DMS153 treated with DMSO at 0.1 percent for 48 hours (cell line): Measurements from ENCODE around the gene MPC2.
"Not testable (repeated sequence)": the region's sequence is repeated elsewhere in the genome, so short reads cannot be mapped to it uniquely, and the experiment has no call there.

Experiments used
- DNase-seq: peaks from one replicate; lab custom pipeline; 2025; ENCODE audit not compliant: unreplicated experiment; lab: John Stamatoyannopoulos, UW

Gene MPC2

DNA sequence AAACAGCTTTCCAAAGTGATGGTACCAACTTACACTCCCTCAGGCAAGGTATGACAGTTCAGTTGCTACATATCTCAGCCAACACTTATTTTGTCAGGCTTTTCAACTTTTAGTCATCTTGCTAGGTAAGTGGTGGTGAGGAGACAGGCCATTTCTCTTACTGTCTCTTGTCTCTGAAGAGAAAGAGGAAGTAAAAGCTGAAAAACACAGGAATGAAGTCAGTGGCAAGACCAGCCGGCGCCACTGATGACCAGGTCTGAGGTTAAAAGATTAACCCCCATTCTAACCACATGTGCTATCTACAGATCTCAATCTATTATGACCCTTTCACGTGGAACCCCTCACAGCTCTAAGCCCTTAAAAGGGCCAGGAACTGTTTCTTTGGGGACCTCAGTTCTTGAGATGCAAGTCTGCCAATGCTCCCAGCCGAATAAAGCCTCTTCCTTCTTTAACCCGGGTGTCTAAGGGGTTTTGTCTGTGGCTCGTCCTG lies 27.1 kb downstream of the MPC2 start:
- DNase-seq, result no peak

DNA sequence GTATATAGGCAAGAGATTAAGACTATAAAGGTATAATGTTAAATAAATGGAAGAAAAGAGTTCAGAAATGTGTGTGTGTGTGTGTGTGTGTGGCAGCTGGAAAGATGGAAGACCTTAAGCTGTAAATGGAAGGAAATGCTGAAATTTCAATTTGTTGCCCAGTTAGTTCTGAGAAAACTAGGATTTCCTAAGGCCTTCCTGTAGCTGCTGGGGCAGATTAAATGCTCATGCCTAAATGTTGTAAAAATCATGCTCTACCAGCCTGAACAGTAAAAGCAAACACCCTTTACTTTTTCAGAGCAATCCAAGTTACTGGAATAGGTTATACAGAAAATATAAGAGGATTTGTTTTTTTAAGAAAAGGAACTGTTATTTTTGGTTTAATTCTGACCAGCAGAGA lies 31.2 kb downstream of the MPC2 start:
- DNase-seq, result no peak

DNA sequence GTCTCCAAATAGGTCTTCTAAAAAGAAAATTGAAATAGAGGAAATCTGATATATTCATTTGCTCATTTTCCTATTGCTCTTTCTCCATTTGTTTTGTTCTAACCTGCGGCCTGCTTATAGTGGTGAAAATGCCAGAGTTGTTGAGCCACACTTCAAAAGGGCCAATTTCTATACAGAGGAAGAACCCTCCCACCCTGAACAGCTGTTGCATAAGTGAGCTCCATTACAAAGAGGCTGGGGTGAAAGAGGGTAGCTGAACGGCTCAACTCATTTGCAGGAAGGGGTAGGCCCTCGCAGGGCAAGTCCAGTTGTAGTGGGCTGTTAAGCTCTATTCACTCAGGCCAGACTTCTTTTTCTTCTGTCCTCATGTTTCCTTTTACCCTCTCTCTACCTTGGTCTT lies 31.7 kb downstream of the MPC2 start:
- DNase-seq, result no peak

DNA sequence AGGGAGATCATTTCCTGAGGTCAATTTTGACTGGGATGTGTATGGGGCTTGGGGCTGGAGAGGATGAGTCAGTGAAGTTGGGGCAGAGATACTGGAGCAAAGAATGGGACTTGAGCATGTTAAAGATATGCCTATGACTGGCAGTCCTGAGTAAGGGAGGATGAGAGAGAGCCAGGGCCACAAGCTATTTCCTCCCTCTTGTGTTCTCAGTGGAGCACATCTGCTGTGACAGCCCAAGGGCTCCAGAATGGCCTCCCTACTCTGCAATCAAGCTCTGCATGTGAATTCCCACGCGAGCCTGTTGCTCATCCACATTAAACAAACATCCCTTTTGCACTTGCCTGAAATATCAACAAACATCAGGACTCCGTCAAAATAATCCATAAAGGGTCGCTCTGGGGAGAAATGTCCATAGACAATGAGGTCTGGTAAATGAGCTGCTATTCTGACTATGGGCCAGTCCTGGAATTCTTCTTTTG lies 32.2 kb downstream of the MPC2 start:
- no peak for DNase-seq

DNA sequence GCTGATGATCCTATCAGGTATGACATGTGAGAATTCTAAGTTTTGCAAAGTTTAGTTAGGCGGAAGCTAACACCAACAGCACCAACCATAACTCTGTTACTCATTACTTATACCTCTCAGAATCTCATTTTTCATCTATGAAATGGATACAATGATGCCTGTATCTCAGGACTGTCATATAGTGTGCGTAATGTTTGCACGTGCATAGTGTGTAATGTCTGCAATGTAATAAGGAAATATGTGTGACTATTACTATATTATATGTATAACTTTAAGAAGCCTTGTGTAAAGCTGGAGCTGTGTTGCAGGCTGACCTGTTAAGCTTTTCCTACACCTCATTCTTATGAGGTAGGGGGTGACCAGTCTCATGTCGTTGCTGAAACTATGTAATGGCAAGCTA lies 36.0 kb downstream of the MPC2 start:
- DNase-seq, result no peak

DNA sequence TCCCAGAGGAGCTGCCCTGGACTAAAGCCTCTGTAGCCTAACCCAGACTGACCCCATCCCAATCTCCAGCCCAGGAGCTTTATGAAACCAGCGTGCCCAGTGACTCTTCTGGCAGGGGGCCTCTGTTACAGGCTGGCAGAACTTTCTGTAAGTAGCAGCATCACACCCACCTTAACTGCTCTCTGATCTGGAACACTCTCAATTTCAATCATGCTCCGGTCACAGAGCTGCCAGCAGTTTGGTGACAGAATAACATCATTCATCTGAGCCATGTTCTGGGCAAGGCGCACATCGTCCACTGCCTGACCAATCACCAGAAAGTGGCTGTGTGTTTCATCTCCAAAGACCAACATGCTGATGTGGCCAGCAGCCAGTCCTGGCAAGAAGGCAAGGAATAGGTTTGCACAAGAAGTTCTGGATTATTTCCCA lies 37.6 kb downstream of the MPC2 start:
- DNase-seq, result no peak

DNA sequence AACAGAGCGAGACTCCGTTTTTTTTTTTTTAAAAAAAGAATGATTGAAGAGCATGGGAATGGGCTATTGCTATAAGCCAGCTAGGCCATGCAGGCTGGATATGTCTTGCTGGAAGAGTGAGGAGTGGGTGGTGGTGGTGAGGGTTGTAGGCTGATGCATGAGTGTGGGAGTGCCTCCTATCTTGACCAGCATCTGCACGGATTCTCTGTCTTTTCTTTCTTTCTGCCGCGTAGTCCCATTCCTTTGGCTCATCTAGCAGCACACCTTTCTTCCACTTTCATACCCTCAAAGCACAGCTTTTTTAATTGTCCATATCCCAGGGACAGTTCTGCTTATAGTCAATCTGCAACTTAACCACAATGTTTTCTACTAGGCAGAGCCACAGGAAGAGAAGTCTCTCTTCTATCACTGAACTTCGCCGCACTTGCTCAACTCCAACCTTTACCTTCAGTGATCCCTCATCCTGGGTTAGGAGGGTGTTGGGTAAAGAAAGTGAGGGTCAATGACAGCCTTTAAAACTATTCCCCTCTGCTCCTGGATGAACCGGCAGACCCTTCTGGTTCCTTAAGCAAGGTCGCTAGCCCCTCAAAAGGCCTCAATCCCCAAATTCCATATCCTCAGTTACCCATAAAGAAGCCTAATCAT lies 38.2 kb downstream of the MPC2 start:
- DNase-seq, result no peak

DNA sequence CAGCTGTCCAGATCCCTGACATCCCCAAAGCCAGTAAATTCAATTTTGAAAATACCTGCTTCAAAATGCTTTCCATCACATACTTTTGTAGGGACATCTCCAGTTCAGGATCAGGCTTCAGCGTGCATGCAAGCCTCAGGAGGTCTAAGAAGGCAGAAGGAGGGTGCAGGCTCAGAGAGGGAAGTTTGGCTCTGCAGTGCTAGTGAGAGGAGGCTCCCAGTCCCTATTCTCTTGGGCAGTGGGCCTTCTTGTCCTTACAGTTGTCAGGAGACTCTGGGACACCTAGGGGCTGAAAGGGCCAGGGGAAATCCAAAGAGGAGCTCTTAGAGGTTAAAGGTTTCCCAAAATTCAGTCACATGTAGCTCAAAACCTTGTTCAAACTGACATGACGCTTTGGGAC lies 43.1 kb downstream of the MPC2 start:
- no peak for DNase-seq

DNA sequence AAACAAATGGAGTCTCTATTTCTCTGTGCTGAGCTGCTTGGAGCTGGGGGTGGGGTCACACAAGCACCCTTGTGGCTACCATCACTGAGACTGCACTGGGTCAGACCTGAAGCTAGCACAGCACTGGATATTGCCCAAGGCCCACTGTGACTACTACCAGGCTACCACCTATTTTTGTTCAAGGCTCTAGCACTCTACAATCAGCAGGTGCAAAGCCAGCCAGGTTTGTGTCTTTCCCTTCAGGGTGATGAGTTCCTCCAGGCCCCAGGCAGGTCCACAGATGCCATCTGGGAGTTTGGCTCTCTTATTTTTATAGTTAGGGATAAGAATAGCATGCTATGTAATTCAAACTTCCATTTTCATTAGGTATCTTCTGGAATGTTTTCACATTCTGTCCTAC lies 46.5 kb downstream of the MPC2 start:
- no peak for DNase-seq

DNA sequence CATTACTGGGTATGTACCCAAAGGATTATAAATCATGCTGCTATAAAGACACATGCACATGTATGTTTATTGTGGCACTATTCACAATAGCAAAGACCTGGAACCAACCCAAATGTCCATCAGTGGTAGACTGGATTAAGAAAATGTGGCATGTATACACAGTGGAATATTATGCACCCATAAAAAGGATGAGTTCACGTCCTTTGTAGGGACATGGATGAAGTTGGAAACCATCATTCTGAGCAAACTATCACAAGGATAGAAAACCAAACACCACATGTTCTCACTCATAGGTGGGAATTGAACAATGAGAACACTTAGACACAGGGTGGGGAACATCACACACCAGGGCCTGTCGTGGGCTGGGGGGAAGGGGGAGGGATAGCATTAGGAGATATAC lies 49.7 kb downstream of the MPC2 start:
- not testable (repeated sequence) for DNase-seq

DNA sequence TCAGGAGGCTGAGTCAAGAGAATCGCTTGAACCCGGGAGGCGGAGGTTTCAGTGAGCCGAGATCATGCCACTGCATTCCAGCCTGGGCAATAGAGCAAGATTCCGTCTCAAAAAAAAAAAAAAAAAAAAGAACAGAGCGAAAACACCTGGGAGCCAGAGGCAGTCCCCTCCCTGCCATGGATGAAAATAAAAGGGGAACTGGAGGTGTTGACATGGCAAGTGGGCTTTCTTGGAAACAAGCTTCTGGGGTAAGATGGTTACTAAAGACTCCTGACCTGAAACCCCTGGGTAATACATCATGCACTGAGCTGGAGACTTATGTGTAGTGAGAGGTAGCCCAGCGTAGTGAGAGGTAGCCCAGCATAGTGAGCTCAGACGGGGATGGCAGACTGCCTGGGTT lies 54.5 kb downstream of the MPC2 start:
- DNase-seq, result no peak

DNA sequence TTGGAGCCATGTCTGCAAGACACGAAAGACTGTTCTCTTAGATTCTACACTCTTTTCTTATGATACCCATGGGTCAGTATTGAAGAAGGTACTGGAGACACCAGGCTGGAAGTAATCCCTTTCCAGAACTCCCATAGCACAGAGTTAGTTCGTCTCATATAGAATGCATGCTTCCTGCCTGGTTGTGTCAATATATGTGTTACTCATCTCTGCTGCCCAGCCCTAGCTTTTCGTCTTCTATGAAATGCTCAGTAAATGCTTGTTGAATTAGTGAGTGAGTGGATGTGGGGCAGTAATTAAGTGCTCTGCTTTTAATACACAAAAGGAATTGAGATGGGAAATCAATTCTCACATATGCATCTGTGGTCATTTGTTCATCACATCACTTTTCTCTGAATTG lies 55.1 kb downstream of the MPC2 start:
- DNase-seq, result no peak

DNA sequence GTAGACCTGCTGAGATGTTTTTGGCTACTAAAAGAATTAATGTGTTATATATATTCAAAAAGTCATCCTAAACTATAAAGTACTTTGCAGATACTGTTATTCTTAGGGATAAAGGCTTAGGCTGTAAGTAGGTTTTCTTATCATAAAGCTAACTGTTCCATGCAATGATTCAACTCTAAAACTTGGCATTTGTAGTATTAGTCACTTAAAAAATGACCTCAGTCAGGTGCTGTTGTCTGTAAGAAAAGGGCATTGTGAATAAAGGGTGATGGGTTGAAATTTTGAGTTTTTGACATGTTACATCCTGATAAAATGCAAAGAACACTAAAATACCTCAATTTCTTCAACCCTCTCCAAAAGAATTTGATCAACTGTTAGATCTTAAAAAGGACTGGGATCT lies 55.8 kb downstream of the MPC2 start:
- no peak for DNase-seq

DNA sequence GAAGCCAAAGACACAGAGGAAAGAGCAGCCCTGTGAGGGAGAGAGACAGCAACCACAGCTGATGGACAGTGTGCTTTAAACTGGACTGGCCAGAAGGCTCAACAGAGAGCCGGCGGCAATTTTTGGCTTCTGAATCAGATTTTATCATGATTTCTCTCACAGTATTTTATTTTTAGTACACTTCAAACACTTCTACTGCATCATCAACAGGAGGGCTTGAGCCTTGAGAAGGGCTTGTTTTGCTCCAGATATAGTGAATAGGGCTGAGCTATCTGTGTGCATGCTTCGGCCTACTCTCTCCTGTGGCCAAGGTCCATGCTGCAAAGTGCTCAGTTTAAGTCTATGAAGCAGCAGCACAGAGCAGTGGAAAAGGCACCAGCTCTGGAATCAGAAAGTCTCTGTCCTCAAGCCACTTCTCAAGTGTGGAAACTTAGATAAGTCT lies 56.3 kb downstream of the MPC2 start:
- DNase-seq, result no peak

DNA sequence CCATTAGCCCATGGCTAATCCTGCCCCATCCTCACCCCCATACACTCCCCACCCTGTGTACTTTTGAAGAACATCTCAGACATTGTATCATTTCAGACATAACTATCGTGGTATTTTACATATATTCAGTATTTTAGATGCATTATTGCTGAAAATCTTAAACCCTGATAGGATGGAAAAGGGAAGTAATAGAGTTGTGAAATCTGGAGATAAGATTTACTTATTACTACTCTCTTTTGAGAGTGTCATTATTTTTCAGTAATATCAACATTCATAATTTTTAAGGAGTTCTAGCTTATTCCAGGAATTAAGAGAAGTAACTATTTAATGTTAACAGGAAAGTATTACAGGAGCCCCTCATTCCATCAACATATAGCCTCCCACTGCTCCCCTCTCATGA lies 57.4 kb downstream of the MPC2 start:
- DNase-seq, result no peak

DNA sequence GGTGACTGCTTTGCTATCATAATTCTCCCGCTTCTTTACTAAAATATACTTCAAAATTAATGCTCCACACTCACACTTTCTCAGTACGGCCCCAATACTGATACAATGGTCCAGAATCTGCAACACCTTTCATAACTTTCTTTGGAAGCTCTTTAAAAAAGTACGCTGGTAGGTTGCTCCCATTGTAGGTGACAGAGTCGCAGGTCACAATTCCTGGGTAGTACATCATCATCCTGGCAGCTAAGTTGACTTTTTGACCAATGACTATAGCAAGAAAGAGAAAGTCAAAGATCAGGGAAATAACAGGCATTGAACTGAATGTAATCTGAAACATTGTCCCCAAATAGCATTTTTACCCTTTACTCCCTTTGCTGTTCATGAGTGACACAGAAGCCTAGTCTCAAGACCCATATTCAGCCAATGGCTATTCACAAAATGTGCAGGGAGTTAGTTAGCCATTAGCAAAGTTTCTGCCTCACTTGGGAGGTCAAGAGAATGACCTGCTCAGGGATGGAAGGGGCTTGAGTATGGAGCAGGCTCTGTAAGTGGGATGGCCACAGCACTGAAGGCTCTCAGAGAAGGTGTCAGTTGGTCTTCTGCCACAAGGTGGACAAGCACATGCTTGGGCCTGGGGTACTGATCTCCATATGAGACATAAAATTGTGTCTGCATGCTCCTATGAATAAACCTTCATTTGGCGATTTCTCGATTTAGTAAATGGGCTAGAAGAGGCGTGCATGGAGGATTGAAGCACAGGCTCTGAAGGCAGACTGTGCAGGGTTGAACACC lies 58.3 kb downstream of the MPC2 start:
- no peak for DNase-seq

DNA sequence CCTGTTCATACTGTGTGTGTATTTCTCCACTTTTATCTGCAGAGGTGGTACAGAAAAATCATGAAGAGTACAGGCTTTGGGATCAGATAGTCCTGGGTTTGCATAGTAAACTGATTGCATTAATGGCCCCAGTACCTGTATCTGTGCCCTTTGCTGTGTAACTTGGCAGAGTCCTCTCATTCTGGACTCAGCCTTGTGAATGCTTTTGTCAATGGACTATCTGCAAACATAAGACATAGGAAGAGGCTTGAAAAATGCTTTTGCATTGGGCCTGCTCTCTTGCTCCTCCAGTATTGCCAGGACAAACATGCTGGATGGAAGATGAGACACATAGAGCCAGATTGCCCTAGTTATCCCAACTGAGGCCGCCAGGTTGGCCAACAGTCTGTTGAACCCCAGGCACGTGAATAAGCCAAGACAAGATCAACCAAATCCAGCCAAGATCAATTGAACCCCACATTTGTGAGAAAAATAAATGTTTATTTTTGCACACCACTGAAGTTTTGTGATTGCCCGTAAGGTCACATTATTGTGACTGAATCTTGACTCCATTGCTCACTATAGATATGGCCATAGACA lies 60.2 kb downstream of the MPC2 start:
- no peak for DNase-seq

DNA sequence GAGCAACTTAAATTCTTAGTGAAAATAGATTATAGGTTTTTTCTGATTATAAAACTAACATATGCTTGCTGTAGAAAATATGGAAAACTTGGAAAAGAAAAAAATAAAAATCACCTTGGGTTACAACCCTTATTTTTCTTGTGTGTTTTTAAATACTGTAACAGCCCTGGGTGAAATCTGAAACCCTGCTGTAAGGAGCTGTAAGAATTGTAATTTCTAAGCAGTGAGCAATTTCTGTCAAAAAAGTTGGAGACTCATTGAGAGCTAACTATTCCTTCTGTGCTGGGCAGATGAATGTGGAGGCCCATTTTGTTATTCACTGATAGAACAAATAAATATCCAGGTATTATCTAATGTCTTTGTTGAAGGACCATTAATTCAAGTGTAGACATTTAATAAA lies 65.5 kb downstream of the MPC2 start:
- no peak for DNase-seq

DNA sequence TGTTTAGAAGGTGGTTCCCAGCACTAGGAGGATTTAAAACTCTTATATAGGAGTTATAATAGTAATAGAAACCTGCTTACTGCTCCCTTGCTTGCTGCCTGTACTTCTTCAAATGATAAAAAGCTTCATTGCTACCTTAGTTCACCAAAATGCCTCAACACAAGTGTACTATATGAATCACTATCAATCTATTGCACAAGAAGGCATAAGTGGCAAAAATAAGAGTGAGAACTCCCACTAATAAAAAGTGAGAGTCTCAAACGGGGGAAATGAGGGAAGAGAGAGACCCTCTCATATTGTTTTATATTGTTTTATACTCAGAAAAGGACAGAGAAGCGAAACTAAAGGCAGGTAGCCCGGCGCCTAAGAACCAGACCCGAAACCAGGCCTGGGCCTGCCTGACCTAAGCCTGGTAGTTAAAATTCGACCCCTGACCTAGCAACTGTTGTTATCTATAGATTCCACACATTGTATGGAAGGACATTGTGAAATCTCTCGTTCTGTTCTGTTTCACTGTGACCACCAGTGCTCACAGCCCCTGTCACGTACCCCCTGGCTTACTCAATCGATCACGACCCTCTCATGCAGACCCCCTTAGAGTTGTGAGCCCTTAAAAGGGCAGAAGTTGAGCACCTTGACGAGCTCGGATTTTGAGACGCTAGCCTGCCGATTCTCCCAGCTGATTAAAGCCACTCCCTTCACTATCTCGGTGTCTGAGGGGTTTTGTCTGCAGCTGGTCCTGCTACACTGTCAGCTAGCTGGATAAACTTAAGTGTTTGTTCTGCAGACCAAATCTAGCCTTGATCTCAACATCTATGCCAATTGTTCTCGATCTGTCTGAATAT lies 67.5 kb downstream of the MPC2 start:
- not testable (repeated sequence) for DNase-seq

DNA sequence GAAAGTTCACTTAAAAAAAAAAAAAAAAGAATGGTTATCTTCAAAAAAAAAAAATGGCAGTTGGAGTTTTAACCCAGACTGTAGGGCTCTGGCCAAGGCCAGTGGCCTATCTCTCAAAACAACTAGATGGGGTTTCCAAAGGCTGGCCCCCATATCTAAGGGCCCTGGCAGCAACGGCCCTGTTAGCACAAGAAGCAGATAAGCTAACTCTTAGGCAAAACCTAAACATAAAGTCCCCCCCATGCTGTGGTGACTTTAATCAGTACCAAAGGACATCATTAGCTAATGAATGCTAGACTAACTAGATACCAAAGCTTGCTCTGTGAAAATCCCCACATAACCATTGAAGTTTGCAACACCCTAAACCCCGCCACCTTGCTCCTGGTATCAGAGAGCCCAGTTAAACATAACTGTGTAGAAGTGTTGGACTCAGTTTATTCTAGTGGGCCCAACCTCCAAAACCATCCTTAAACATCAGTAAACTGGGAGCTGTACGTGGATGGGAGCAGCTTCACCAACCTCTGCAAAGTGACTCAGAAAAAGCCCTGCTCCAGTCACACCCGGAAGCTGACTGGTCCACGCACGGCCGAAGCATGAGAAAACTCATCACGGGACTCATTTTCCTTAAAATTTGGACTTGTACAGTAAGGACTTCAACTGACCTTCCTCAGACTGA lies 70.0 kb downstream of the MPC2 start:
- DNase-seq, result not testable (repeated sequence)
